Naive thymus-derived CD8-positive, alpha-beta T cell (primary cell): ENCODE data around the gene VAPB. TPM values are rescaled to one million over a fixed set of nuclear protein-coding genes. Genes with fewer than 3 reads are reported as not detected.

Experiments
- ATAC-seq, 2 donors: fragments of 150-1000 bp; cut with Tn5 transposase in 1 of 2; sonication (Bioruptor Pico), chemical (Tn5 transposase) in 1 of 2; 1 replicate in 1 of 2; 2 replicates in 1 of 2; pipeline ENCODE4 v1.10.0; 2021; ENCODE audit warnings: mild to moderate bottlenecking in 2 of 2, moderate library complexity in 2 of 2
- POLR2A ChIA-PET: fragments of 350-600 bp; sonication (Branson Sonifier 250); formaldehyde crosslinking; loops from one replicate; lab custom pipeline; 2021; ENCODE audit warnings: antibody characterized with exemption; lab: Charles Lee
- DNase-seq, 10 donors: peaks; one replicate each; pipeline versions ENCODE4 v3.0.0 to v3.0.0-alpha.2; 2020 to 2022
- H3K27ac Mint-ChIP-seq, 10 donors: one replicate each; pipeline ENCODE4 v1.8.0; 2020 to 2022; ENCODE audit warnings: mild to moderate bottlenecking in 10 of 10, mixed read lengths in 10 of 10, moderate library complexity in 4 of 10, inconsistent platforms in 1 of 10
- H3K27me3 Mint-ChIP-seq, 5 donors: one replicate each; pipeline ENCODE4 v1.8.0; 2021 to 2022; ENCODE audit warnings: mixed read lengths in 5 of 5
- H3K36me3 Mint-ChIP-seq, 3 donors: one replicate each; pipeline ENCODE4 v1.8.0; 2020 to 2022; ENCODE audit warnings: mixed read lengths in 3 of 3, mild to moderate bottlenecking in 2 of 3, inconsistent platforms in 1 of 3
- H3K4me1 Mint-ChIP-seq, 4 donors: one replicate each; pipeline ENCODE4 v1.8.0; 2021 to 2022; ENCODE audit warnings: mixed read lengths in 4 of 4
- H3K4me3 Mint-ChIP-seq, 10 donors: one replicate each; pipeline ENCODE4 v1.8.0; 2020 to 2022; ENCODE audit warnings: mild to moderate bottlenecking in 10 of 10, mixed read lengths in 10 of 10, moderate library complexity in 6 of 10, inconsistent platforms in 1 of 10
- H3K9me3 Mint-ChIP-seq, 9 donors: one replicate each; pipeline ENCODE4 v1.8.0; 2020 to 2022; ENCODE audit warnings: mixed read lengths in 9 of 9, mild to moderate bottlenecking in 3 of 9, inconsistent platforms in 1 of 9, moderate library complexity in 1 of 9
- polyA plus RNA-seq, 3 donors: library from polyadenylated mRNA; unstranded; fragments of 300-500 nt; fragmentation: Illumina TruSeq; gene quantifications; one replicate each; pipeline ENCODE4 v1.2.3, GENCODE V29; 2021
- total RNA-seq, 8 experiments: library from RNA in 2 of 8; stranded (reverse) in 2 of 8; gene quantifications; one replicate each; pipeline ENCODE4 v1.2.3 and lab custom pipeline; 2021 to 2026

VAPB gene
- total and polyA plus RNA-seq, 5 experiments from 2014 or later = 24.7 to 34.3 (median 34.0) TPM

DNA sequence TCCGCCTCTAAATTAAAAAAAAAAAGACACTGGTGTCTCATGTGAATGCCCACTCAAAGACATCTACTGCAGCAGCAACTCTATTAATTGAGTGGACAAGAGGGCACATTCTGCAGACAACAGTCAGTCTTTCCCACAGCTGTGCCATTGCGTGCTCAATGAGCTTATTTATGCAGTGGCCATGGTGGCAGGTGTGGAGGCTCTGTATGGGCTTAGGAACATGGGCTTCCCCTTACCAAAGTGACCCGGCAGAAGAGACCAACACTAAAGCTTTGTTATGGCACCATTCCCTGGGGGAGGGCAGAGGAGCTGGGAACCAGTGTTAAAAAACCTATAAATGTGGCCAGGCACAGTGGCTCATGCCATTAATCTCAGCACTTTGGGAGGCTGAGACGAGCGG is 4.2 kb upstream of the VAPB start:
- H3K4me3 Mint-ChIP-seq = no peak overlapping the region
- ATAC-seq (no peak), DNase-seq (no peak)
- peaks cover 11 to 38% (median 20%) of the 10 kb centered on the region in 5 donors for H3K27me3 Mint-ChIP-seq
- H3K9me3 Mint-ChIP-seq = peaks cover 0 to 17% (median 10%) of the 10 kb centered on the region in 9 donors
- H3K4me1 Mint-ChIP-seq = peaks cover 2 to 7% (median 4%) of the 10 kb centered on the region in 4 donors
- H3K27ac Mint-ChIP-seq = no peak overlapping the region
- POLR2A ChIA-PET = no interaction called here
- H3K36me3 Mint-ChIP-seq = peaks cover 0 to 13% (median 4%) of the 10 kb centered on the region in 3 donors

DNA sequence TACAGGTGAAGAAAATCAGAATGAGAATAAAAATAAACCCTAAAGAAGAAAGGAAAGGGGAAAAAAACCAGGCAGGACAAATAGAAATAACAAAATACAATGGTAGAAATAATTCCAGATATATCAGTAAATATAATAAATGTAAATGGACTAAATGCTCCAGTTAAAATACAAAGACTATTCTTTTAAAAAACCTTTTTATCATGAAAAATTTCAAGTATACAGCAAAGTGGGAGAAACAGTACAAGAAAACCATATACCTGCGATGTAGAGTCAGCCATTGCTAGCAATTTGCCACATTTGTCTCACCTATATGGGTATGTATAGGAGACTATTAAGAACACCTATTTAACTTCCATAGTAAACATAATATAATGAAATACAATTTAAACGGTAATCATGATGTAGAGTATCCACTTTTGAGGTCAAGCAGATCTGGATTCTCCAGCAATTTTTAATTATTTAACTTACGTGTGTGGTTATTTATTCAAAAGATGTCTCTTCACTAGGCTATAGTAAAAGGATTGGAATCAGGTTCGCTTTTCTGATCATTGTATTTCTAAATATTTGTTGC is 914 bp upstream of the VAPB start:
- Mint-ChIP-seq H3K36me3 (peaks cover 0 to 21% (median 0%) of the 10 kb centered on the region in 3 donors), H3K9me3 (no peaks in the 10 kb centered on the region), H3K4me1 (peaks cover 26 to 40% (median 36%) of the 10 kb centered on the region in 4 donors), H3K4me3 (peak overlapping the region in 9 of 10 donors; percentile 16 to 90 (median 63)), H3K27me3 (peaks cover 3 to 11% (median 4%) of the 10 kb centered on the region in 5 donors), H3K27ac (peak overlapping the region in 8 of 10 donors; percentile 20 to 99 (median 60))
- POLR2A ChIA-PET = interaction anchor here (0.7 to 2.3 kb wide), 9 partner anchors 20 to 644 kb away, joined by 3 to 28 read pairs (median 6); partner anchors contain the start of genes ATP5F1E, RAB22A and STX16
- ATAC-seq (no peak), DNase-seq (no peak)

DNA sequence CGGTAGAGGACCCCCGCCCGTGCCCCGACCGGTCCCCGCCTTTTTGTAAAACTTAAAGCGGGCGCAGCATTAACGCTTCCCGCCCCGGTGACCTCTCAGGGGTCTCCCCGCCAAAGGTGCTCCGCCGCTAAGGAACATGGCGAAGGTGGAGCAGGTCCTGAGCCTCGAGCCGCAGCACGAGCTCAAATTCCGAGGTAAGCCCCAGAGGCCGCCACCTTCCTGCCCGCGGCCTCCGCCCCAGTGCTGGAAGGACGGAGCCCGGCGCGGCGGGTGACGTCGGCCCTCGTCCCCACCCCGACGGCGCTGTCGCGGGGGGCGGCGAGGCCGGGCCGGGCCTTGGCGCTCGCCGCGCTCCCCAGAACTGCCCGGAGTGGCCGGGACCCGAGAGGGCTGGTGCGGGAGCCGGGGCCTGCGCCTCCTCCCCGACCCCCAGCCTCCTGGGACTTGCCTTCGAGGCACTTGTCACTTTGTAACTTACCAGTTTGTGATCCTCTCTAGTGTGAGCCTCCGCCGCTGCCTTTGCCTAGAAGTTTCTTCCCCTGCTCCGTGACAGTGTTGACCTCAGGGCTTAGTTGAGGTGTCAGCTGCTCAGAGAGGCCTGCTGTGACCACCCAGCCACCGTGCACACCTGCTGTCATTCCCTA is 417 bp downstream of the VAPB start:
- H3K27me3 Mint-ChIP-seq = no peaks in the 10 kb centered on the region
- ATAC-seq (peak; percentile 50 to 56), DNase-seq (peak in 1 of 10 donors; percentile 50)
- no peaks in the 10 kb centered on the region for H3K9me3 Mint-ChIP-seq
- POLR2A ChIA-PET = interaction anchor here (0.6 to 2.3 kb wide), 18 partner anchors 11 to 1997 kb away, joined by 3 to 28 read pairs (median 4); partner anchors contain the start of genes ATP5F1E, AURKA, RAB22A and RBM38
- peak overlapping the region; percentile 90 to 99 (median 98) for H3K27ac Mint-ChIP-seq
- H3K4me1 Mint-ChIP-seq = peaks cover 33 to 52% (median 49%) of the 10 kb centered on the region in 4 donors
- peak overlapping the region; percentile 87 to 97 (median 93) for H3K4me3 Mint-ChIP-seq
- peaks cover 0 to 28% (median 2%) of the 10 kb centered on the region in 3 donors for H3K36me3 Mint-ChIP-seq

DNA sequence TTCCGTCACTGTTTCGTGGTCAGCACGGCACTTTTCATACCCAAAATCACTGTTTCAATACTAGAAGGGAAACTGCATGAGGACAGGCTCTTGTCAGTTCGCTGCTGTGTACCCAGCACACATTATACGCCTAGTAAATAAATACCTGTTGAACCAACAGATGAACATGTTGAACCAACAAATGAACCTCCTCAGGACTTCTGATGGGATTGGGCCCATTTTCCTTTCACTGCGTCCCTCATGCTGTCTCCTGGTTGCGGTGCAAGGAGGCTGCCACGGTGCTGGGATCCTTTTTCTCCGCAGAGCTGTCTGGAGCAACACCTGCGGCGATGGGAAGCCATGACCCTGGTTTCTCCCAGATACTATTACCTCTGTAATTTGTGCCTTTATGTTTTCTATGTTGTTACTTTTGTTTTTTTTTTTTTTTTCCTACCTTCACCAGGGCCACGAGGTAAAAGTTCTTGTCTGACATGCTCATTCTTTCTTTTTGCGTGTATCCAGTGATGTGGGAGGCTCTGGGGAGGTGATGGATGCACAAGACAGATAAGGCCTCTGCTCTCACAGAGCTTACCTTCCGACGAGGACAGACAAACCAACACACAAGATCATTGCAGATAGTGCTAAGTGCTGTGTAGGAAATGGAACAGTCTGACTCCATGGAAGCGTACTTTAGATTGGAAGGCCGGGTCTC is 1.1 kb downstream of the VAPB start:
- Mint-ChIP-seq H3K36me3 (peaks cover 0 to 31% (median 2%) of the 10 kb centered on the region in 3 donors), H3K4me1 (peaks cover 34 to 59% (median 54%) of the 10 kb centered on the region in 4 donors), H3K4me3 (peak overlapping the region; percentile 87 to 97 (median 93)), H3K27me3 (no peaks in the 10 kb centered on the region), H3K9me3 (no peaks in the 10 kb centered on the region), H3K27ac (peak overlapping the region; percentile 90 to 99 (median 98))
- no peak for DNase-seq
- POLR2A ChIA-PET = interaction anchor here (0.7 to 2.3 kb wide), 9 partner anchors 14 to 1998 kb away, joined by 3 to 28 read pairs (median 3); partner anchors contain the start of genes AURKA and STX16
- ATAC-seq = no peak

DNA sequence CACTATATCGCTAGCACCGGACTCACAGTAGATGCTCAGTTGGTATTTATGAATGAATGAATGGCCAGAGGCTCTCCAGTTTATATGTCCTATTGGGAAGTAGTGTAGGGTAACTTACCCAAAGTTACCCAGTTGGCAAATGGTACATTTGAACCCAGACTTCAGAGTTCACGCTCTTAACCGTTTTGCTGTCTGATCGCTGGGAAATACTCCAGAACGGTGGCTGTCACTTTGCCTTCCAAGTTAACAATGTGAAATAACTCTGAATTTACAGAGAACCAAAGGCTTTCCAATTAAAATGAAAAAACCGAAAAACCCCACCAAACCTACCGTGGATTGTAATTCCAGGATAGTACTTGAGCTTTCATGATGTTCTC is 1.6 kb downstream of the VAPB start:
- Mint-ChIP-seq H3K27ac (peak overlapping the region; percentile 85 to 99 (median 98)), H3K27me3 (no peaks in the 10 kb centered on the region), H3K36me3 (peaks cover 0 to 31% (median 2%) of the 10 kb centered on the region in 3 donors), H3K9me3 (no peaks in the 10 kb centered on the region), H3K4me1 (peaks cover 34 to 64% (median 59%) of the 10 kb centered on the region in 4 donors), H3K4me3 (peak overlapping the region; percentile 40 to 97 (median 93))
- DNase-seq (no peak), ATAC-seq (no peak)
- POLR2A ChIA-PET = interaction anchor here (0.5 kb wide), 1 partner anchor 78 kb away, joined by 4 read pairs; no protein-coding TSS in a partner anchor

DNA sequence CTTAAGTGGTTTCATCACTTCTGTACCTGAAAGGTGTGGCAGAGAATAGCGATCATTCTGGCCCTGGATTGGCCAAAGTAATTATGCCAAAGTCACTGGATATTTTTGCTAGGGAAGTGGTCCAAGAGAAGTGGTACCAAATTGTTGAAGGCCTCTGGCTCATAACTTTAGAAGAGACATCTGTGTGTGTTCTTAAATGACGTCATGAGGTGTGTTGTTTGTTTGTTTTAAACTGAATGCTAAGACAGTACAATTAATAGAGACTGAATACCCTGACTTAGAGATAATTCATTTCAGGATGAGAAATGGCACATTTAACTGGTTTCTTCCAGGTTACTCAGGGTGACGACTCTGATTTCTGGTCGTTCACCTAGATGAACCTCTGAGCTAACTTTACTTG is 3.3 kb downstream of the VAPB start:
- Mint-ChIP-seq H3K27me3 (no peaks in the 10 kb centered on the region), H3K36me3 (peaks cover 0 to 35% (median 2%) of the 10 kb centered on the region in 3 donors), H3K4me3 (peak overlapping the region in 9 of 10 donors; percentile 13 to 97 (median 45)), H3K27ac (peak overlapping the region in 8 of 10 donors; percentile 15 to 97 (median 68)), H3K4me1 (peaks cover 40 to 79% (median 73%) of the 10 kb centered on the region in 4 donors), H3K9me3 (no peaks in the 10 kb centered on the region)
- POLR2A ChIA-PET = no interaction called here
- DNase-seq = no peak
- no peak for ATAC-seq

DNA sequence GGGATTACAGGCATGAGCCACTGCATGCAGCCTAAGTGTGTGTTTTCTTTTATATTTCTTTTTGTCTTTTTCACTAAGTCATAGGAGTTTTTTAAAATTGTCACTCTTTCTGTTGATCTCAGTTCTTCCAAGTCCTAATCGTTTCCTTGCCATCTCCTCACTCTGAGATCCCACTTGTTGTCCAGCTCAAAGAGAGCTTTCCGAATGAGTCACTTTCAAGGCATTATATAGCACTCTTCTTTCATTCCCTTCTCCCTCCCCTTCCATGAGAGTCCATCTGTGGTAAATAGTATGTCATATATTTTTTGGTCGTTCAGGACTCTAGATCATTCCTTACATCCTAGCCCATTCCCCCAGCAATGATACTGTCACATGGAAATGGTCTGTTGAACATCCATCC is 4.3 kb downstream of the VAPB start:
- DNase-seq (no peak), ATAC-seq (no peak)
- Mint-ChIP-seq H3K27ac (peak overlapping the region in 7 of 10 donors; percentile 0 to 63 (median 16)), H3K9me3 (no peaks in the 10 kb centered on the region), H3K36me3 (peaks cover 0 to 38% (median 2%) of the 10 kb centered on the region in 3 donors), H3K4me3 (peak overlapping the region in 7 of 10 donors; percentile 7 to 58 (median 18)), H3K27me3 (no peaks in the 10 kb centered on the region), H3K4me1 (peaks cover 45 to 86% (median 82%) of the 10 kb centered on the region in 4 donors)
- POLR2A ChIA-PET = no interaction called here

DNA sequence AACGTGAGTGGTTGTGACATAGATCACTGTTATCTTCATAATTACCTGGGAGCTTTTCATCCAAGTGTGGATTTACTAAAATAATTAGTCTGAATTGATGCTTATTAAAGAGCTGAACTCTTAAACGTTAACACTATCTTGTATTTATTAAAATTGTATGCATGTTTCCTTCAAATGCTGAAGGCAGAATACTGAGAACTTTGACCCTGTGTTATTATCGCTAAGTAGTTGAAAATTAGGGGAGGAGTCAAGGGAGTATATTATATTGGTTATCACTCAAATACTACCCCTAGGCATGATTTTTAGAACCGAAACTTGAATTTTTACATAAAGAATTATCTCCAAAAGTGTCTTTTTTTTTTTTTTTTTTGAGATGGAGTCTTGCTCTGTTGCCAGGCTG is 5.8 kb downstream of the VAPB start:
- DNase-seq = no peak
- Mint-ChIP-seq H3K27ac (peak overlapping the region in 1 of 10 donors; percentile 58), H3K4me3 (peak overlapping the region in 1 of 10 donors; percentile 12), H3K4me1 (peaks cover 51 to 98% (median 89%) of the 10 kb centered on the region in 4 donors), H3K27me3 (no peaks in the 10 kb centered on the region), H3K36me3 (peaks cover 0 to 38% (median 2%) of the 10 kb centered on the region in 3 donors), H3K9me3 (no peaks in the 10 kb centered on the region)
- no peak for ATAC-seq
- POLR2A ChIA-PET = no interaction called here

DNA sequence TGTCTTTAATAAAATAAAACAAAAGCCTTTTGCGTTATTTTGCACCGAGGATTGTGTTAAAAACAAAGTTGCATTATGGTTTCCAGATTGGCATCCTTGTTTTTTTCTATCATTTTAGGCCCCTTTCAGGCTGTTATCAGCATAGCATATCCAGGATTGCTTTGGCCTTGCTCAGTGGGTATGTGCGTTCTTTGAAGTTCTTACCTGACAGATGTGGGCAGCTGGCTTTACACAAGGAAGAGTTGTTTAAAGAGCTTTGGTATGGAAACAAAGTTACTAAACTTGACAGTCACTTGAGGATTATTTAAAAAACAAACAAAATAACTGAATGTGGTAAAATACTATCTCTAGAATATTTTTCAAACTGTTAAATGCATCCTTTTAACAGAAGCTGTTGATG is 6.6 kb downstream of the VAPB start:
- no peaks in the 10 kb centered on the region for H3K27me3 Mint-ChIP-seq
- no peaks in the 10 kb centered on the region for H3K9me3 Mint-ChIP-seq
- H3K36me3 Mint-ChIP-seq = peaks cover 0 to 38% (median 2%) of the 10 kb centered on the region in 3 donors
- POLR2A ChIA-PET = no interaction called here
- H3K27ac Mint-ChIP-seq = peak overlapping the region in 2 of 10 donors; percentile 37 to 69
- H3K4me1 Mint-ChIP-seq = peaks cover 47 to 98% (median 84%) of the 10 kb centered on the region in 4 donors
- ATAC-seq (peak in 1 of 2 donors; percentile 46), DNase-seq (peak in 1 of 10 donors; percentile 4)
- peak overlapping the region in 5 of 10 donors; percentile 22 to 58 (median 41) for H3K4me3 Mint-ChIP-seq

DNA sequence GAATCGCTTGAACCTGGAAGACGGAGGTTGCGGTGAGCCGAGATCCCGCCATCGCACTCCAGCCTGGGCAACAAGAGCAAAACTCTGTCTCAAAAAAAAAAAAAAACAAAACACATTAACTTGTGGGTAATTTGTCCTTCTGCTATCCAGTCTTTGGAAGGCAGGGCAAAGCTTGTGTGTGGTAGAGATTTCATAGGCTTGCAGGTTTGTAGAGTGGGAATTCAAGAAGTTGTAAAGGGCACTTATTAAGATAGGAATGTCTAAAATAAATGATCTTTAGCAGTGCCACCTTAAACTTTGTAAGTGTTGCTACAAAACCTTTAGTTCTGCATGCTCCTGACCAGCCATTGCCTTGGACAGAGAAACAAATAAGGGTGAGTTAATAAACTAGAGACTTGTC is 8.4 kb downstream of the VAPB start:
- no peak for DNase-seq
- POLR2A ChIA-PET = interaction anchor here (0.7 kb wide), 1 partner anchor 386 kb away, joined by 4 read pairs; no protein-coding TSS in a partner anchor
- H3K4me1 Mint-ChIP-seq = peaks cover 38 to 82% (median 68%) of the 10 kb centered on the region in 4 donors
- no peak overlapping the region for H3K27ac Mint-ChIP-seq
- ATAC-seq = no peak
- H3K36me3 Mint-ChIP-seq = peaks cover 0 to 24% (median 2%) of the 10 kb centered on the region in 3 donors
- H3K9me3 Mint-ChIP-seq = no peaks in the 10 kb centered on the region
- H3K4me3 Mint-ChIP-seq = no peak overlapping the region
- H3K27me3 Mint-ChIP-seq = no peaks in the 10 kb centered on the region

DNA sequence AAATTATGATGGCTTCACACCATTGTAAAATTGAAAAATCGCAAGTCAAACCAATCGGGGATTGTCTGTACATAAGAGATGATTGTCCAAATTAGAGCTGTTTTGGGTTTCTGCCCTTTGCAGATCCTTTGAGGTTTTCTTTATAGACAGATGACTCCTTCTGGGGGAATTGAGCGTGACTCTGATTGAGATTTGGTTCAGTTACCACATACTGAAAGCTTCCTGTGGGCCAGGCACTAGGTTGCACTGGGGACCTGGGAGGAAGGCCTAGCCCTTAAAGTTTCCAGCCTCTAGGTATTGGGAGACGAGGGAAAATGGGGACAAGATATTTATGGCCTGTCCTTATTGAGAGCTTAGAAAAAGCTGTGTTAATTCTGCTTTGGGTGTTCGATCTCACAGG is 9.2 kb downstream of the VAPB start:
- Mint-ChIP-seq H3K27me3 (no peaks in the 10 kb centered on the region), H3K27ac (peak overlapping the region in 6 of 10 donors; percentile 9 to 76 (median 27)), H3K9me3 (no peaks in the 10 kb centered on the region), H3K36me3 (peaks cover 0 to 17% (median 2%) of the 10 kb centered on the region in 3 donors), H3K4me1 (peaks cover 33 to 74% (median 59%) of the 10 kb centered on the region in 4 donors), H3K4me3 (peak overlapping the region in 4 of 10 donors; percentile 5 to 24 (median 10))
- ATAC-seq = no peak
- POLR2A ChIA-PET = no interaction called here
- DNase-seq = no peak

DNA sequence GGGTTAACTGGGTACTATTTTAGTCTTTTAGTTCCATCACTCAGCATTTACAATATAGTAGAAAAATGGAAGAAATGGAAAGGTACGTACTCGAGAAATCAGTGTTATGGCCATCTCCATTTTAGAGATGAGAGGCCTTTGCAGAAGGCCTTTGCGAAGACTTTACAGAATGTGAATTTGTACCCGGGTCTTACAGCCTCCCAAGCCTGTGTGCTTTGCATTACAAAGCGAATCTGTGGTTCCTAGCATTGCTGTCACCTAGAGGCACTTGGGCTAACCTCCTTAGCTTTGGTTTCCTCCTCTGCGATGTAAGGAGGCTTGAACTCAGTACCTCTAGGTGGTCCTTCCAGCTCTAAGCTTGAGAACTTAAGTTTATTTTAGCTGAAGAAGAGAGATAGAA is 10.9 kb downstream of the VAPB start:
- Mint-ChIP-seq H3K4me3 (peak overlapping the region in 3 of 10 donors; percentile 9 to 20 (median 9)), H3K9me3 (no peaks in the 10 kb centered on the region), H3K4me1 (peaks cover 26 to 58% (median 44%) of the 10 kb centered on the region in 4 donors), H3K36me3 (peaks cover 0 to 9% (median 0%) of the 10 kb centered on the region in 3 donors), H3K27me3 (no peaks in the 10 kb centered on the region), H3K27ac (peak overlapping the region in 4 of 10 donors; percentile 51 to 73 (median 61))
- ATAC-seq (no peak), DNase-seq (no peak)
- POLR2A ChIA-PET = interaction anchor here (1.4 kb wide), 1 partner anchor 11 kb away, joined by 5 read pairs; the partner anchor contains the start of gene VAPB
